HepG2 (cell line): ENCODE measurements around the gene AUH. TPM values are rescaled to one million over a fixed set of nuclear protein-coding genes. Genes with fewer than 3 reads are reported as not detected.

Experiments
- ATAC-seq: fragments of 200-7000 bp; cut with Tn5 transposase; 3 replicates; pipeline ENCODE4 v1.9.1; 2020; ENCODE audit warnings: mild to moderate bottlenecking, moderate library complexity
- BruUV-seq: library from RNA; stranded (reverse); fragments of 400-500 nt; replicated peaks from 2 replicates; lab custom pipeline; 2021; lab: Mats Ljungman, UMichigan
- CTCF ChIA-PET: fragments of 300-600 bp; formaldehyde crosslinking; extraction: SDS; loops from one replicate; lab custom pipeline; 2021; ENCODE audit warnings: low total read pairs, inconsistent platforms, low intra/inter-chr PET ratio; lab: Yijun Ruan, JAX
- POLR2A ChIA-PET: fragments of 350-600 bp; sonication (Branson Sonifier 250); formaldehyde crosslinking; loops from one replicate; lab custom pipeline; 2020; ENCODE audit warnings: antibody characterized with exemption, inconsistent platforms; lab: Yijun Ruan, JAX
- DNase-seq: peaks from one replicate; pipeline ENCODE4 v3.0.0-alpha.2; 2015; ENCODE audit warnings: low spot score
- FAIRE-seq: peaks from 3 replicates; lab custom pipeline; 2011; peaks lifted over from hg19 to GRCh38; lab: Jason Lieb, UNC
- H2AFZ ChIP-seq: one replicate; pipeline ENCODE4 v1.6.1; 2011; ENCODE audit warnings: low read length, inconsistent platforms
- H3K27ac ChIP-seq: fragments of 300-600 bp; 3 replicates; pipeline ENCODE4 v1.8.0; 2011; ENCODE audit warnings: mixed run types, mild to moderate bottlenecking, mixed read lengths, low read length, inconsistent platforms; ENCODE audit not compliant: insufficient read depth; ENCODE audit errors: extremely low read length
- H3K27me3 ChIP-seq, 2 experiments: fragments of 200-600 bp in 1 of 2; 2 replicates in 1 of 2; 3 replicates in 1 of 2; pipeline versions ENCODE4 v1.6.0 to v1.8.0; 2011; ENCODE audit warnings: low read length in 2 of 2, mild to moderate bottlenecking in 2 of 2, moderate library complexity in 2 of 2, inconsistent platforms in 1 of 2; ENCODE audit not compliant: insufficient read depth in 2 of 2, control insufficient read depth in 1 of 2
- H3K36me3 ChIP-seq, 2 experiments: fragments of 200-600 bp in 1 of 2; replicated peaks in 1 of 2; 2 replicates in 1 of 2; 3 replicates in 1 of 2; pipeline versions ENCODE4 v1.5.1 to v1.8.0; 2011; ENCODE audit warnings: low read length in 2 of 2, inconsistent platforms in 1 of 2; ENCODE audit not compliant: insufficient read depth in 2 of 2, control insufficient read depth in 1 of 2
- H3K4me1 ChIP-seq: 2 replicates; pipeline ENCODE4 v1.5.1; 2012; ENCODE audit warnings: low read length, inconsistent platforms; ENCODE audit not compliant: insufficient read depth
- H3K4me2 ChIP-seq: 2 replicates; pipeline ENCODE4 v1.6.0; 2011; ENCODE audit warnings: low read depth, low read length, inconsistent platforms
- H3K4me3 ChIP-seq, 3 experiments: fragments of 200-600 bp in 1 of 3; sonication (generic), shearing (Covaris generic) in 1 of 3; replicated peaks in 1 of 3; 2 replicates each; pipeline ENCODE4 v1.5.1; 2011 to 2016; ENCODE audit warnings: low read length in 3 of 3, inconsistent platforms in 2 of 3, low read depth in 2 of 3, mild to moderate bottlenecking in 2 of 3, control low read depth in 1 of 3, mixed read lengths in 1 of 3; ENCODE audit not compliant: insufficient read depth in 1 of 3
- H3K79me2 ChIP-seq: one replicate; pipeline ENCODE4 v1.6.1; 2011; ENCODE audit warnings: low read length, inconsistent platforms; ENCODE audit not compliant: insufficient read depth
- H3K9ac ChIP-seq: 2 replicates; pipeline ENCODE4 v1.6.0; 2011; ENCODE audit warnings: mild to moderate bottlenecking, low read depth, low read length, inconsistent platforms; ENCODE audit not compliant: insufficient read depth
- H3K9me3 ChIP-seq: 2 replicates; pipeline ENCODE4 v1.5.1; 2012; ENCODE audit warnings: mild to moderate bottlenecking, low read length
- H4K20me1 ChIP-seq: 2 replicates; pipeline ENCODE4 v1.6.0; 2011; ENCODE audit warnings: inconsistent platforms, mild to moderate bottlenecking, low read length, moderate library complexity; ENCODE audit not compliant: insufficient read depth
- AGO2 ChIP-seq: fragments of 200-400 bp; formaldehyde crosslinking; optimal IDR thresholded peaks from 2 replicates; pipeline ENCODE3; 2017; ENCODE audit warnings: mild to moderate bottlenecking, low read depth, low read length, moderate library complexity
- AHR ChIP-seq: IDR thresholded peaks from 2 replicates; pipeline ENCODE4 v1.6.1; 2018; ENCODE audit warnings: missing genetic modification reagents, missing compliant biosample characterization
- CC2D1A ChIP-seq: sonication (generic); formaldehyde crosslinking; IDR thresholded peaks from 2 replicates; pipeline ENCODE4 v1.8.1; 2023; ENCODE audit warnings: mild to moderate bottlenecking, missing genetic modification reagents
- CHD4 ChIP-seq: fragments of 200-600 bp; sonication (generic); IDR thresholded peaks from 2 replicates; pipeline ENCODE4 v1.7.0; 2017; ENCODE audit warnings: mild to moderate bottlenecking, low read length, borderline replicate concordance
- IRF2 ChIP-seq: IDR thresholded peaks from 2 replicates; pipeline ENCODE4 v1.6.1; 2018; ENCODE audit warnings: missing genetic modification reagents, missing compliant biosample characterization
- KLF13 ChIP-seq: sonication (generic); formaldehyde crosslinking; IDR thresholded peaks from 2 replicates; pipeline ENCODE4 v1.4.0; 2020; ENCODE audit warnings: mild to moderate bottlenecking, missing genetic modification reagents
- MEF2D ChIP-seq: sonication (generic); formaldehyde crosslinking; IDR thresholded peaks from 2 replicates; pipeline ENCODE4 v1.5.1; 2020; ENCODE audit warnings: mild to moderate bottlenecking, missing genetic modification reagents
- MEIS2 ChIP-seq: sonication (generic); formaldehyde crosslinking; IDR thresholded peaks from 2 replicates; pipeline ENCODE4 v1.9.0; 2021; ENCODE audit warnings: mild to moderate bottlenecking, missing genetic modification reagents
- MIXL1 ChIP-seq: IDR thresholded peaks from 2 replicates; pipeline ENCODE4 v1.6.1; 2016
- PLSCR1 ChIP-seq: sonication (generic); formaldehyde crosslinking; IDR thresholded peaks from 2 replicates; pipeline ENCODE4 v1.5.0; 2020; ENCODE audit warnings: missing genetic modification reagents, mild to moderate bottlenecking, borderline replicate concordance
- PREB ChIP-seq: sonication (generic); formaldehyde crosslinking; IDR thresholded peaks from 2 replicates; pipeline ENCODE4 v1.4.0; 2020; ENCODE audit warnings: missing genetic modification reagents
- RAD51 ChIP-seq: fragments of 450-650 bp; IDR thresholded peaks from 2 replicates; pipeline ENCODE4 v1.6.1; 2016; ENCODE audit warnings: borderline replicate concordance
- ZMAT3 ChIP-seq: sonication (generic); formaldehyde crosslinking; conservative IDR thresholded peaks from 2 replicates; pipeline ENCODE4 v1.7.0; 2021; ENCODE audit warnings: missing genetic modification reagents
- ZNF235 ChIP-seq: sonication (generic); formaldehyde crosslinking; IDR thresholded peaks from 2 replicates; pipeline ENCODE4 v1.8.1; 2023; ENCODE audit warnings: mild to moderate bottlenecking, missing genetic modification reagents, borderline replicate concordance
- ZNF280B ChIP-seq: sonication (generic); formaldehyde crosslinking; IDR thresholded peaks from 2 replicates; pipeline ENCODE4 v1.5.0; 2020; ENCODE audit warnings: missing genetic modification reagents, mild to moderate bottlenecking, borderline replicate concordance
- ZNF543 ChIP-seq: sonication (generic); formaldehyde crosslinking; IDR thresholded peaks from 2 replicates; pipeline ENCODE4 v1.4.0; 2020; ENCODE audit warnings: mild to moderate bottlenecking, missing genetic modification reagents
- ZNF562 ChIP-seq: sonication (generic); formaldehyde crosslinking; IDR thresholded peaks from 2 replicates; pipeline ENCODE4 v1.8.0; 2022; ENCODE audit warnings: missing genetic modification reagents, borderline replicate concordance
- ZNF577 ChIP-seq: sonication (generic); formaldehyde crosslinking; IDR thresholded peaks from 2 replicates; pipeline ENCODE4 v1.4.0; 2020; ENCODE audit warnings: mild to moderate bottlenecking, low read depth, missing genetic modification reagents, borderline replicate concordance
- ZNF724P ChIP-seq: sonication (generic); formaldehyde crosslinking; IDR thresholded peaks from 2 replicates; pipeline ENCODE4 v1.8.0; 2022; ENCODE audit warnings: missing genetic modification reagents, borderline replicate concordance
- ZNF777 ChIP-seq: sonication (generic); formaldehyde crosslinking; IDR thresholded peaks from 2 replicates; pipeline ENCODE4 v1.4.0; 2020; ENCODE audit warnings: missing genetic modification reagents
- ZNF782 ChIP-seq: sonication (generic); formaldehyde crosslinking; IDR thresholded peaks from 2 replicates; pipeline ENCODE4 v1.4.0; 2020; ENCODE audit warnings: missing genetic modification reagents, mild to moderate bottlenecking, borderline replicate concordance
- ZSCAN5A ChIP-seq: sonication (generic); formaldehyde crosslinking; IDR thresholded peaks from 2 replicates; pipeline ENCODE4 v1.8.0; 2022; ENCODE audit warnings: mild to moderate bottlenecking, missing genetic modification reagents, borderline replicate concordance
- WGBS: methylation state at CpG from one replicate; pipeline ENCODE4 v1.1.6; 2017; ENCODE audit warnings: low lambda C conversion rate; 5-methylcytosine and 5-hydroxymethylcytosine counted together
- in situ Hi-C: cut with HindIII; loops from 2 replicates; pipeline ENCODE4 v1.10.0; 2017; ENCODE audit warnings: low pct_unique_long_range_greater_than_20kb; ENCODE audit not compliant: extremely low pct_ligation_motif_present
- intact Hi-C: fragments of 100-400 bp; cut with micrococcal nuclease; formaldehyde crosslinking; loops from one replicate; pipeline ENCODE4 v1.10.0; 2022; ENCODE audit not compliant: unreplicated experiment
- polyA plus RNA-seq, 8 experiments: library from polyadenylated mRNA; depleted of rRNA in 3 of 8; stranded (reverse) in 7 of 8; unstranded in 1 of 8; fragments of >200 nt; fragmentation: Illumina TruSeq in 4 of 8; extraction: Trizol in 4 of 8; gene quantifications; 2 replicates each; pipeline versions ENCODE4 v1.2.1 to v1.2.3, GENCODE V29; 2011 to 2016; ENCODE audit warnings: low read depth in 4 of 8, missing spikeins in 1 of 8, mixed read lengths in 1 of 8; ENCODE audit not compliant: insufficient read depth in 1 of 8
- total RNA-seq, 5 experiments: library from RNA; depleted of rRNA; stranded (reverse); fragments of >200 nt; fragmentation: Illumina TruSeq; extraction: Trizol; gene quantifications; 2 replicates each; pipeline ENCODE4 v1.2.3, GENCODE V29; 2016; ENCODE audit warnings: low read depth in 1 of 5

Gene AUH
- total and polyA plus RNA-seq, 2 of the 13 experiments (the other 11 are each of a cell fraction or from before 2014, with no cell fraction given): 25.8 to 31.9 TPM

- TF ChIP-seq PLSCR1 (no peak), PREB (CRISPR knock-in tag) (no peak), ZNF280B (CRISPR knock-in tag) (no peak), MEIS2 (CRISPR knock-in tag) (no peak), KLF13 (no peak), ZNF577 (CRISPR knock-in tag) (no peak)
- TF ChIP-seq, all 625 proteins: peak for 0
Observed at GRCh38 chr9:91346644-91347043, 15.1 kb downstream of the AUH start (continued).

GRCh38 chr9:91345978-91346377 is 15.7 kb downstream of the AUH start:
- ChIA-PET CTCF (no interaction called here), POLR2A (no interaction called here)
- peaks cover 15% of the 10 kb centered on the region for H3K4me1 ChIP-seq
- no peak for FAIRE-seq
- no peak for ATAC-seq
- no peak for DNase-seq
- no TSS peak for BruUV-seq
- H2AFZ ChIP-seq: no peak overlapping the region
- H3K4me2 ChIP-seq: no peak overlapping the region
- H3K79me2 ChIP-seq: peaks cover 72% of the 10 kb centered on the region
- no peak overlapping the region for H3K4me3 ChIP-seq
- 94% methylated on average over 4 of the region's 4 CpGs for WGBS
- H3K9me3 ChIP-seq: no peaks in the 10 kb centered on the region
- H3K9ac ChIP-seq: no peak overlapping the region
- in situ Hi-C loops (no loop called here), intact Hi-C loops (no loop called here)
- peaks cover 13 to 35% of the 10 kb centered on the region in 2 experiments for H3K36me3 ChIP-seq
- no peak overlapping the region for H3K27ac ChIP-seq
- H3K27me3 ChIP-seq: no peaks in the 10 kb centered on the region
- no peaks in the 10 kb centered on the region for H4K20me1 ChIP-seq
- TF ChIP-seq ZNF543 (CRISPR knock-in tag) (no peak), AHR (CRISPR knock-in tag) (no peak), ZMAT3 (no peak), ZNF724P (no peak), IRF2 (CRISPR knock-in tag) (no peak), CC2D1A (no peak), ZNF777 (CRISPR knock-in tag) (no peak), ZNF782 (CRISPR knock-in tag) (no peak), MEF2D (no peak), CHD4 (no peak), AGO2 (no peak), MIXL1 (CRISPR knock-in tag) (no peak), RAD51 (no peak), ZNF562 (CRISPR knock-in tag) (no peak), ZSCAN5A (CRISPR knock-in tag) (no peak), ZNF235 (CRISPR knock-in tag) (no peak)
